NCI-H524 treated with DMSO at 0.1 percent for 48 hours (cell line): ENCODE data around the gene MPV17.
"Not testable (repeated sequence)": the region's sequence is repeated elsewhere in the genome, so short reads cannot be mapped to it uniquely, and the experiment has no call there.

Source experiments
- DNase-seq: peaks from one replicate; lab custom pipeline; 2025; lab: John Stamatoyannopoulos, UW

The MPV17 gene

DNA sequence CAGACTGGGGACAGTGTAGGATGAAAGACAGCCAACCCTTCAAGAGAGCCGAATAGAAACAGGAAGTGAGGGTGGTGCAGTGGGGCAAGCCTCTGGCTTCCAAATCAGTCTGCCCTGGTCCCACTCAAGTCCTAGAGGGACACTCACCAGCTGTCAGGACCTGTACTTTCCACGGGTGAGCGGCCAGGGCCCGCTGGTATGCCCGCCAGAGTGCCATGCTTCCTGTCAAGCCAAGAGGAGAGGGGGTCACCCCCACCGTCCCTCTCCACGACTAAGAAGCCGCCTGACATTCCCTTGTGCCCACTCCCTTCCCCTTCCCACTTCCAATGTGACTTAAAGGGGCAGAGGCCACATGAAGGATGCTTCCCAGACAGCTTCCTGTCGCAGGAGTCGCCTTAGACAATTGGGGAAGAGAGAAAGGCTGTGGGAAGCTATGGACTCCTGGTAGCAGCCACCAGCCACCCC lies 564 bp downstream of the MPV17 start:
- DNase-seq = no peak

GRCh38 chr2:27320958-27321543 lies 1.8 kb downstream of the MPV17 start:
- no peak for DNase-seq

DNA sequence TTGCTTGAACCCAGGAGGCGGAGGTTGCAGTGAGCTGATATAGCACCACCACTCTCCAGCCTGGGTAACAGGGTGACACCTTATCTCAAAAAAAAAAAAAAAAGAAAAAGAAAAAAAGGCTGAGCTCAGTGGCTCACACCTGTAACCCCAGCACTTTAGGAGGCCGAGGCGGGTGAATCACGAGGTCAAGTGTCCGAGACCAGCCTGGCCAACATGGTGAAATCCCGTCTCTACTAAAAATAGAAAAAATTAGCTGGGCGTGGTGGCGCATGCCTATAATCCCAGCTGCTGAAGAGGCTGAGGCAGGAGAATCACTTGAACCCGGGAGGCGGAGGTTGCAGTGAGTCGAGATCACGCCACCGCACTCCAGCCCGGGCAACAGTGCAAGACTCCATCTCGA lies 3.1 kb downstream of the MPV17 start:
- not testable (repeated sequence) for DNase-seq

DNA sequence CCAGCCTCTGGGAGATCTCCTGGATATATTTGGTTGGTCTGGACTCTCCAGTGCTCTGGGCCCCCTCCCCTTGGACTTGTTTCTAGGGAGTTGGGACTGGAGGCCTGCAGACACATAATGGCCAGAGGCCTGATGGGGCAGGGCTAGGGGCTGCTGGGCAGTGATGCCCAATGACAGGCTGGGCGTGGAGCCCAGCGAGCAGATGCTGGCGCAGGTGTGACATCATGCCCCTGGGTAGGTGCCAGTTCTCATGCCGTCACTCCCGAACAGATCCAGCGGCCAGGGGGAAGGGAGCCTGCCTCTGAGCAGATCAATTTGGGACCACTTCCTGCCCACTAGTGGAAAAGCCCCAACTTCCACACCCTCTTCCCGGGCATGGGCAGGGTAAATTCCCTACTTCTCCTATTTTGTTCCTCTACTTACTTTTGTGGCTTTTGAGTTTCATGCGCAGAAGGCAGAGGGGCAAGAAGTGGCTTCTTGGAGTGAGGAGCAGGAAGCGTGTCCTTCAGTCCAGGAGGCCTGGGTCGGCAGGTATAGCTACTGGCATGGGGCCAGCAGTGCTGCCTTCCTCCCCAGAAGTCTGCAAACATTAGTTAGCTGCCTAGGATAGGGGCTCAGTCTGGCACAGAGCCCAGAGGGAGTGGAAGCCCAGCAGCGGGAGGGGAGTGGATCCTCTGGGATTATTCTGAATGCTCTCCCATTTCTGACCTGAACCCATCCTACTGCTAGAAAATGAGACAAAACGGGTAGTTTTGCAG lies 6.1 kb downstream of the MPV17 start:
- no peak for DNase-seq

DNA sequence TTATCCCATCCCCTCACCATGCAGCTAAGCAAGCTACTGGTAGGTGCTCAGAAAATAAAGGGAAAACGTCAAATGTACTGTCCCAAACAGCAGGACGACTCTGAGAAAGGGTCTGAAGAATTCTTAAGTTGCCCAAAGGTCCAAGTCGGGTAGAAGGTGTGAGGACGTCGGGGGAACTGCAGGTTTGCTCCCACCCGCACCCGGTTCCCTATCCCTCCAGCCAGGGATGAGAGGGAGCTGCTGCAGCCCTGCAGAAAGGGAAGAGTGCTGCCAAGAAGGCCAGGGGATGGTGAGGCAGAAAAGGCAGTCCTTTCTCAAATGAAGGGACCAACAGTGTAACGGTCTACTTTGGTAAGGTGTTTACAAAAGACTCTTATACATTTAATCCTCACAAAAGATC lies 7.8 kb downstream of the MPV17 start:
- DNase-seq = no peak

DNA sequence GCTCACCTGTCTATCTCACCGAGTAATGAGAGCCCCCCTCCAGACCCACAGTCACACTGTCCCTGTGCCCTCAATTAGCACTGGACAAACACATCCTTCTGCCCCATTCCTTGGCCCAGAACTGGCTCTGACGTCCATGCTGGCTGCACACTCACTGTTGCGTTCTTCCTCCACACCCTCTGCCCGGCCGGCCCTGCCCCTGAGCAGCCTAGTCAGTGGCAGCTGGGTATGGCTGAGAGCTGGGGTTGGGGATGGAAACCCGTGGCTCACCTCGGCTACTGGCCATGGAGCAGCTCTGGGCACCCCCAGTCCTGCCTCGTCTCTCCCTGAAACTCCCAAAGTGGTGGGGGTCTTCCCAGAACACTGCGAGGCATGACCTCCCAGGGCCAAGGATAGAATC lies 8.2 kb downstream of the MPV17 start:
- DNase-seq = no peak

GRCh38 chr2:27313882-27314645 lies 8.8 kb downstream of the MPV17 start:
- no peak for DNase-seq

DNA sequence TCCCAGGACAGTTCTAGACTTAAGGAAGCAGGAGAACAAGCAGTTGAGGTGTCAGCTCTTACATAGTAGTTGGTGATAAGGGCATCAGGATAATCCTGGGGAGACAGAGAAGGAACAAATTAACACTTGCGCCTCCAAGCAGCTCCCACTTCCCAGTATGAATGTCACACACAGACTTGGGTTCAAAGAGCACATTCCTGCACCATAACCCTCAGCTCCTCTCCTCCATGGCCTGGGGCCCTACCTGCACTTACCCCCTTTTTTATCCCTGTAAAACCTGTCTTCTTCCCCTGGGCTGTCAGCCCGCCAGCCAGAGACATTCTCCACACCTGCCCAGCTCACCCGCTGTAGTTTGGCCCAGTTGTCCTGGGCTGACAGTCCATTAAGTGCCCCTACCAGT lies 10.7 kb downstream of the MPV17 start:
- DNase-seq = no peak

DNA sequence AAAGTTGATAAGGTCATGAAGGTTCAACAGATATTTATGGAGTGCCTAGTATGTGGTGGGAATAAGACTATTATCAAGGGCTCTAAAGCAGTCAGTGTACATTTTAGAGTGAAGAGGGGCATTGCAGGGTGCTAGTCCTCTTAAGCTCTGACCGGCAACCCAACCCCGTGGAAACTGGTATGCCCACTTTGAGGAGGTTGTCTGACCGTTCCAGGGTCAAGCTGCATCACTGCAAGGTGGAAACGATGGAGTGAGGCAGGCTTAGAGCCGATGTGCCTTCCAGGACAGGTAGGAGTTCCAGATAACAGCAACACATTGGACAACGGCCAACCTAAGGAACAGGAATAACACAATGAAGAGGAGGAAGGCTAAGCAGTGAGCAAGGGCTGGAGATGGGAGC lies 13.2 kb downstream of the MPV17 start:
- no peak for DNase-seq

GRCh38 chr2:27308359-27308881 lies 14.5 kb downstream of the MPV17 start, which contains the start of gene UCN:
TSS of gene UCN (minus strand) at chr2:27308445. CDS start at chr2:27307895, 550 bp downstream.
- no peak for DNase-seq

DNA sequence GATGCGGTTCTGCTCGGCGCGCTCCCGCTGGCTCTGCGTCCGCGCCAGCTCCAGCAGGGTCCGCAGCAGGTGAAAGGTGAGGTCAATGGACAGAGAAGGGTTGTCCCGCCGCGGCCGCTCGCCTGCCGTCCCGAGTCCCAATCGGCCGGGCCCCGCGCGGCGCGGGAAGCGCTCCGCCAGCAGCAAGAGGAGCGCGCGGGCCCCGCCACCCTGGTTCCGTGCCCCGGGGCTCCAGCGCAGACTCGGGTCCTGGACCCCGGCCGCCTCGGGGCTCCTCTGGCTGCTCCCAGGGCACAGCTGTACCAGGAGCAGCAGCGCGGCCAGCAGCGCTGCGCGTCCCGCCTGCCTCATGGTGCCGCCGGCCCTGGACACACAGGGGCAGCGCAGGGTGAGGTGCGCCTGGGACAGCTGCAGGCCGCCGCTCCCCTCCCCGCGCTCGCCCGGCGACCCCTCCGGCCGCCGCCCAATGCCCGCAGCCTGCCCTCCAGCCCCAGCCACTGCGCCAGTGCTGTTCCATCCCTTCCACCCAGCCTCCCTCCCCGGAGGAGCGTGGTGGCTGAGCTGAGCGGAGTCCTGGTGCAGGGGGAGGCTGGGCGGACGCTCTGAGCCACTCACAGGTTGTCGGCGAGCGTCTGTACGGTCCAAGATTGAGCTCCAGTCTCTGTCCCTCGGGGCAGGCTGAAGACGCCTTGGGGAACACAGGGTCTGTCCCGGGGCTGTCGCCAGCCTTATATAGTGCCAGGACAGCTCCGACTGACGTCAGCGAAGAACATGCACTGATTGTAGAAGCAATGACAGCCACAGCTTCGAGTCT lies 15.1 kb downstream of the MPV17 start:
- DNase-seq = no peak

GRCh38 chr2:27307287-27307544 lies 15.7 kb downstream of the MPV17 start:
- no peak for DNase-seq

DNA sequence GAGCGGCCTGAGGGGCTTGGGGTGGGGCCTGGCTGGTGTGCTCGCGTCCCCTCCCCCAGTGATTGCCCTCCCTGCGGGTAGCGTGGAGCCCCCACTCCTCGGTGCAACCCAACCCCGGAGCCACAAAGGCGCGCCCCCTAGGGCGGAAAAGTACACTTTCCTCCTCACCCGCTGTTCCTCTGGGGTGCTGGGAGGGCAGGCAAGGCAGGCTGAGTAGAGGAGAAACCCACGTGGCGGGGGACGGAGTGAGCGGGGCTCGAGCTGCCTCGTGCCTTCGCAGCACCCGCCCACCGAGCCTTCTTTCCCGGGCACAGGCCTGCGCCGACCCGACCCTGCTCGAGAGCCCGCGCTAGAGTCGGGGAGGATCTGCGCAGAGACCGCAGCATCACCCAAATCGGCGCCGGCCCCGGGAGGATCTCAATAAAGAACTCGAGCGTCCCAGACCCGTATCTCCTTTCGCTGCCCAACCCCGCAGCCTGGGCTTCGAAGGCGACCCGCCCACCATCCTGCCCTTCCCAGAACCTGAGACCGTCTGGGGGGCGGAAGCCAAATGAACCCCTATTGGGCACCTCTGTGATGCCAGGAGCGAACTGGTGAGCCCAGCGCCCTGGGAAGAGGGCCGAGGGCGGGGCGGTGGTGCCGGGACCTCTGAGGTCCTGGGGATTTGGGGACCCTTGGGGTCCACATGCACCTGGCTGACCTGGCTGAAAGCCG lies 16.2 kb downstream of the MPV17 start:
- DNase-seq = no peak

GRCh38 chr2:27306136-27306535 lies 16.8 kb downstream of the MPV17 start:
- DNase-seq = no peak

DNA sequence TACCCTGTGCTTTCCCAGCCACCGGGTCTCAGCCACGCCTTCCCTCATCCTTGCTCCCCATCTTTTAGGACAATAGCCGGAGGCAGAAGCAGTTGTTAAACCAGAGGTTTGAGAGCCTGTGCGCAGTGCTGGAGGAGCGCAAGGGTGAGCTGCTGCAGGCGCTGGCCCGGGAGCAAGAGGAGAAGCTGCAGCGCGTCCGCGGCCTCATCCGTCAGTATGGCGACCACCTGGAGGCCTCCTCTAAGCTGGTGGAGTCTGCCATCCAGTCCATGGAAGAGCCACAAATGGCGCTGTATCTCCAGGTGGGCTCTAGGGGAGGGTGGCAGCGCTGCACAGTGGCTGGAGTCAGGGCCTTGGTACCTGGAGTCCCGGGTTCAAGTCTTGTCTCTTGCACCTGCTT lies 17.4 kb downstream of the MPV17 start:
- no peak for DNase-seq

DNA sequence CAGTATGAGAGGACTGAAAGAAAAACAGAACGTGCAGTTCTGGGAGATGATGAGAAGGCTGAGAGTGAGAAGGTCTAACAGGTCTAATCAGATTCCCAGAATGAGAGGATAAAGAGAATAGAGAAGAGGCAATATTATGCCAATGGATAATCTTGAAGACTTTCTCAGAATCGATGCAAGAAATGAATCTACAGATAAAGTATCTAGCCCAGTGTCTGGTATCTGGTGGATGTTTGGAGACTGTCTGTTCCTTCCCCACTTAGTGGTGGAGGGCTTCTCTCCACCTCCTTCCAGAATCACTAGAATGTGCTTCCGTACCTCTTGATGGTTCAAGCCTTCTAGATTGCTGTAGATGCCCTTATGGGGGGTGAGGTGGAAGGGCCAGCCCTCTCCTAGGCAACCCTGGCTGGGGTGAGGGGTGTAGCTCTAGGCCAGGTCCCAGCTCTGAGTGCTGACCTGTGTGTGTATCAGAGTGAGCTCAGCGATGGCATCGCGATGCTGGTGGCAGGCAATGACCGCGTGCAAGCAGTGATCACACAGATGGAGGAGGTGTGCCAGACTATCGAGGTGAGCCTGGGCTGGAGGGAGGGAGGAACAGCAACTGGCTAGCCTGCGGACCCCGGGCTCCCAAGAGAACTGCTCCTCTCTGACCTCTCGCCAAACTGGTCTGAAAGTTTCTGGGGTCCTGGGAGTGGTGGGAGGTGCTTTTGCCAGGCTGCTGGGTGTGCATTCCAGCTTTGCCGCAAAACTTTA lies 18.2 kb downstream of the MPV17 start:
- no peak for DNase-seq

- DNase-seq = peak; percentile 33
Measured at GRCh38 chr2:27303093-27304025, 19.5 kb downstream of the MPV17 start.

- DNase-seq = not testable (repeated sequence)
Measured at GRCh38 chr2:27300606-27301005, 22.3 kb downstream of the MPV17 start.

GRCh38 chr2:27298391-27299080 lies 24.4 kb downstream of the MPV17 start:
- DNase-seq = no peak
